NCI-H1048 (cell line): ENCODE results near the gene ATF4.
"Not testable (repeated sequence)": the region's sequence is repeated elsewhere in the genome, so short reads cannot be mapped to it uniquely, and the experiment has no call there.

Experiments
- DNase-seq: peaks from one replicate; lab custom pipeline; 2025; lab: John Stamatoyannopoulos, UW

The ATF4 gene

GRCh38 chr22:39489094-39490068 is 31.0 kb upstream of the ATF4 start:
- no peak for DNase-seq

GRCh38 chr22:39490135-39490798 is 30.1 kb upstream of the ATF4 start:
- DNase-seq, result peak; percentile 45

- DNase-seq, result no peak
Measured at GRCh38 chr22:39490966-39491680, 29.2 kb upstream of the ATF4 start.

- no peak for DNase-seq
Measured at GRCh38 chr22:39491696-39492095, 28.7 kb upstream of the ATF4 start.

- no peak for DNase-seq
Measured at GRCh38 chr22:39492186-39492585, 28.2 kb upstream of the ATF4 start.

- no peak for DNase-seq
Measured at GRCh38 chr22:39493759-39494158, 26.6 kb upstream of the ATF4 start.

- DNase-seq, result no peak
Measured at GRCh38 chr22:39494471-39495120, 25.8 kb upstream of the ATF4 start.

- peak; percentile 40 for DNase-seq
Measured at GRCh38 chr22:39496131-39496838, 24.1 kb upstream of the ATF4 start.

- no peak for DNase-seq
Measured at GRCh38 chr22:39497429-39497828, 22.9 kb upstream of the ATF4 start.

GRCh38 chr22:39498368-39498767 is 22.0 kb upstream of the ATF4 start:
- no peak for DNase-seq

GRCh38 chr22:39498802-39499201 is 21.6 kb upstream of the ATF4 start:
- DNase-seq, result no peak

- no peak for DNase-seq
Measured at GRCh38 chr22:39500101-39500500, 20.3 kb upstream of the ATF4 start.

GRCh38 chr22:39501644-39502108 is 18.7 kb upstream of the ATF4 start:
- no peak for DNase-seq

GRCh38 chr22:39502109-39502788 is 18.1 kb upstream of the ATF4 start, which contains the start of gene MIEF1:
MIEF1 (plus strand) TSS chr22:39502290; CDS start chr22:39511295, 9,005 bp downstream.
- DNase-seq, result peak; percentile 87

GRCh38 chr22:39502789-39503409 is 17.5 kb upstream of the ATF4 start:
- no peak for DNase-seq

- DNase-seq, result no peak
Measured at GRCh38 chr22:39503630-39504029, 16.7 kb upstream of the ATF4 start.

GRCh38 chr22:39504071-39504470 is 16.3 kb upstream of the ATF4 start:
- DNase-seq, result no peak

- not testable (repeated sequence) for DNase-seq
Measured at GRCh38 chr22:39507021-39507420, 13.3 kb upstream of the ATF4 start.

GRCh38 chr22:39508393-39508792 is 12.0 kb upstream of the ATF4 start:
- no peak for DNase-seq

- DNase-seq, result no peak
Measured at GRCh38 chr22:39510529-39511149, 9.7 kb upstream of the ATF4 start.
